ENCODE data around the gene PPP1R26.

The PPP1R26 gene

GRCh38 chr9:135461936-135462335 is 17.6 kb upstream of the PPP1R26 start:
- DNase-seq (ENCODE audit: low read depth) = no peak

DNA sequence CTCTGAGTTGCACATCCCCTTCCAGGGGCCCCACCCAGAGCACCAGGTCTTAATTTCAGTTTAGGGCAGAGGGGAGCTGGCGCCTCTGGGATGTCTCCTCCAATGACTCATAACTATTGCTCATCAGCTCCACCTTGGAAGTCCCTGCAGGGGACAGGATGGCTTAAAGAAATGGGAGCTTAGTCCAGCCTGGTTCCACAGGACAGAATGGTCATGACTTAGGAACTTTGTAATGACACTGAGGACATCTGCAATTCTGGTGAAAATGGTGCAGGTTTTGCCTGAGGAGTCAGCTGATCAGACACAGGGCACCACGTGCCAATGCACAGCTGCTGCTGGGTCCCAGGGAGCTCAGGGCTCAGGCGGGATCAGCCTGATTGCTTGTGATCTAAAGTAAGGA is 16.4 kb upstream of the PPP1R26 start:
- no peak for DNase-seq (ENCODE audit: low read depth)

GRCh38 chr9:135464181-135464580 is 15.4 kb upstream of the PPP1R26 start:
- no peak for DNase-seq (ENCODE audit: low read depth)

DNA sequence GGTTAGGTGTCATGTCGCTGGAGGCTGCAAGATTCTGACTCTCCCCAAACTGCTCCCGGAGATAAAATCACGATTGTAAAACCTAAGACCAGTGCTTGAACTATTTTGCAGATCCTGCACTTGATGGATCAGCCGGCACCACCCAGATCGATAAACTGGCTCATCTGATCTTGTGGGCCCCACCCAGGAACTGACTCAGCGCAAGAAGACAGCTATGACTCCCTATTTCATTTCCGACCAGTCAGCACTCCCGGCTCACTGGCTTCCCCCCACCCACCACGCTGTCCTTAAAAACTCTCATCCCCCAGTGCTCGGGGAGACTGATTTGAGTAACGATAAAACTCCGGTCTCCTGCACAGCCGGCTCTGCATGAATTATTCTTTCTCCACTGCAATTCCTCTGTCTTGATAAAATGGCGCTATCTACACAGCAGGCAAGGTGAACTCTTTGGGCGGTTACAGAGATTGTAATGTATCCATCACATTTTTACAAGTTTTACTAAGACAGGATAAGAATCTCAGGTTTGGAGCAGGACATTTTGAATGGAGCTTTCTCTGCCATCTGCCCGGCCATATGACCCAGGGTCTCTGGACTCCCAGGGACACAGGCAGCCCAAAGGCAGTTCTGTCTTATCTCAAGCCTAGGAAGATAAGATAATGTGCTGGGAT is 10.6 kb upstream of the PPP1R26 start:
- DNase-seq (ENCODE audit: low read depth) = peak; percentile 36

DNA sequence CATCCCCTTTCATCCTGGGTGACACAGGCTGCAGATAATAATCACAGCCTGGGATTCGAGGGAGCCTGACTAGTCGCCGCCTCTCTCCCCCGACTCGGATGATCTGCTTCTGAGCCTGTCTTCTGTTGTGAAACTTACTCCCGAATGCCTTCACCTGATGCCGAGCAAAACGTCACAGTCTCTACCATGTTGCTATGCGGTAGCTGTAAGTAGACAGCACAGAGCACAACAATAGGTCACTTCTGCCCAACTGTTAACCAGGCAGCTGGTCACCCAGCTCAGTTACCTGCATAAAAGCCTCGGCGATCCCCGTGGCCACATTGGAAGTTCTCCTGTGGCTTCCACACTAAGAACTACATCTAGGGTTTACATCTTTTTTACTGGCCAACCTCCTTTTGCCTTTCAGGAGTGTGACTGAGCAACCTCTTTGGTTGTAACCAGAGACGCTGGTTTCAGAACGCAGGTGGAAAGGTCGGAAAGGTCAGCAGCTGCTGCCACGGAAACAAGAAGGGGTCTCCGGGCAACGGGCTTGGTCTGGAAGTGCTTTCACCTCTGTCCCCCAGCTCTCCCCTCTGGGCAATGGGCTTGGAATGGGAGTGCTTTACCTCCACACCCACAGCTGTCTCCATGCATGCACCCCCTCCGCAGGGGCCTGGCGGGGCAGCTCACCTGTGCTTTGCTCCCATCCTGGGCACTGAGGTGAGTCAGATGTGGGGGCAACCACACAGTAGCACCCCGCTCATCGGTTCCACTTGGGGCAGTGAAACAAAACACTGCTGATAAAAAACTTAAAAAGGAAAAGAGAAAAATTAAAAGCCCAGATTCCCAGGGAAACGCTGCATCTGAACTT is 7.6 kb upstream of the PPP1R26 start:
- no peak for DNase-seq (ENCODE audit: low read depth)

- DNase-seq (ENCODE audit: low read depth) = no peak
These were observed 5.5 kb upstream of the PPP1R26 start for GRCh38 chr9:135473972-135474543.

DNA sequence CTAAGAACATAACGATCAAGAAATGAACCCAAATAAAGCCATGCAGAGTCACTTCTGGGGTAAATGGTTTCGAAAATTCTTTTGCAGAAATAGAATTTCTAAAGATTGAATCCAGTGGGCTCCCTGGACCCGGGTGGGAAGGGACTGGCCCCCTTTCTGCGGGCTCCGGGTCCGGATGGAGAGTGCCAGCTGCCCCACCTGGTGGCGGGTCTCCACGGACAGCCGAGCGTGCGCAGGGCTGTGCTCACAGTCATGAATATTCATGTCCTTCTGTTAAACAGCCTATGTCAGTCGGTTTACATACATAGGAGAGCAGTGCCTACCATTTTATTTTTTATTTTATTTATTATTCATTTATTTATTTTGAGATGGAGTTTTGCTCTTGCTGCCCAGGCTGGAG is 4.7 kb upstream of the PPP1R26 start:
- no peak for DNase-seq (ENCODE audit: low read depth)

DNA sequence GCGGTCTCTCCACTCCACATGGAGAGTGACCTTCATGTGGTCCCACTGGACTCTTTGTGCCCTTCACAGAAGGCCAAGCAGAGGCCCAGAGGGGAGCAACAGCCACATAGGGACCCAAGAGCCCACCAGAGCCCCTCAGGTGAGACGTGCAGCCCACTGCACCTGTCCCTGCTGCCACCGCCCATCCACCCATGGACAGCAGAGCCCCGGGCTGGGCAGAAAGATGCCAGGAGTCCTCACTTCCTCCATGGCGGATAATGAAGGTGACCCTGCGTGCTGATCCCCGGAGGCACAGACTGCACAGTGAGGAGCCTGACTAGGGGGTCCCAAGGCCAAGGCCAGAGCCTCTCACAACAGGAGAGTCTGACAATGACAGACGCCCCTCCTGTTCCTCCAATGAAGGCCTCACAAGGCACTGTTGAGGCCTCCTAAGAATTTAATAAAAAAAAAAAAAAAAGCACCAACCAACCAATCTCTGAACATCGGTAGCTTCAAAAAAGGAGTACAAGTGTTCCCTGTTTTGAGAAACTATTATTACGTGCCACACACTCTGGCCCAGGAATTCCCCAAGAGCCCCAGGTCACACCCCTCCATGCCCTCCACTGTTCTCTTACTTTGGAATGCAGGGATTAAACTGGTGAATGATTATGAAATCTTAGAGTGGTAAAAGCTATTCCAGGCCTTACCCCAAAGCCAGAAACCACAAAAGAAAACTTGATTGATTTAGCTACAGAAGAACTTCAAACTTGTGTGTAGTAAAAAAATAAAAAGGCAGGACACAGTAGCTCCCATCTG is 2.8 kb upstream of the PPP1R26 start:
- DNase-seq (ENCODE audit: low read depth) = no peak

GRCh38 chr9:135478191-135478590 is 1.4 kb upstream of the PPP1R26 start:
- DNase-seq (ENCODE audit: low read depth) = no peak

- DNase-seq (ENCODE audit: low read depth) = no peak
These were observed 633 bp upstream of the PPP1R26 start for GRCh38 chr9:135478829-135479468.

DNA sequence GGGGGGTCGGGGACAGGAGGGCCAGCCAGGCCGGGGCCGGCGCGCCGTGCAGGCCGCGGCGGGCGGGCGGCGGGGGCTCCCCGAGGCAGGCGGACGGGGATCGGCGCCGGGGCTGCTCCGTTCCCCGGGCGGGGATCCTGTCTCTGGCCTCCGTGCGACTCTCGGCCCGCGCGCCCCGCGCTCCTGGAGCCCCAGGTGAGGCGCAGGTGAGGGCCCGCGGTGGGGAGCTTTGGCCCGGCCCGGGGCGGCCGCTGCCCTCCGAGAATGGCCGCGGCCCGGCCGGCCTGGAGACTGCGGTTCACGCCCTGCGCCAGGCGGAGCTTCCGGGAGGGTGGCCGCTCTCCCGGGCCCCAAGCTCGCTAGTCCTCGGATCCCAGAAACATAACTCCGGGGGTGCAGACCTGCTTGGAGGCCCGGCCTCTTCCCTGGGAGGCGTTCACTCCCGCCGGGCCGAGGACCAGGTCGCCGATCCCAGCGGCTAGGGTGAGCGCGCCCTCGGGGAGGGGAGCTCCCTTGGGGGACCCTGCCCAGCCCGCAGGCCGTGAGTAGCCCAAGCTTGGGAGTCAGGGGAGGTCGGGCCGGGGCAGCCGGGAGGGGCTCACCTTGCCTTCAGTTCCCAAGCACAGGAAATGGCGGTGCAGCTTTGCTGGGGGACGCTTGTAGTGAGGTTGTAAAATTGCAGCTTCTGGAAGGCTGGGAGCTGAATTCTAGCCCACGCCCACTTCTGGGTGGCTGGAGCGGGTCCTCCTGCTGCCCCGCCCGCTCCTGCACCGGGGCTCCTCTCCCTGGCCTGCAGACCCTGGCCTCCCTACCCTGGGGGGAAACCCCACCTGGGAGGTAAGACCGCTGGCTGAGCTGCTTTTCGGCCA is 723 bp downstream of the PPP1R26 start:
- no peak for DNase-seq (ENCODE audit: low read depth)

DNA sequence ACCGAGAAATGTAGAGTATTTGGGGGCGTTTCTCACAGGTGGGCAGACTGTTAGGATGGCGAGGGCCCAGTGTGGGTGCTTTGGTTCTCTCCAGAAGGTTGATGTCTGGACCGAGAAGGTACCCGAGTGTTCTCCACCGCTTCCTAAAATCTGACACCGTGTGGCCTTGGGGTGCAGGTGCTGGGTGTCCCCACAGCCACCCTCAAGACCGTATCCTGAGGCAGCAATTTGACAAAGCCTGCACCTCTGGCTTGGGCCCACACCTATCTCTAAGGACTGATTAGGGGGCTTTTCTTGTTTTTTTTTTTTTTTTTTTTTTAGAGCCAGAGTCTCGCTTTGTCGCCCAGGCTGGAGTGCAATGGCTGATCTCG is 1.3 kb downstream of the PPP1R26 start:
- DNase-seq (ENCODE audit: low read depth) = no peak

- no peak for DNase-seq (ENCODE audit: low read depth)
These were observed 2.6 kb downstream of the PPP1R26 start for GRCh38 chr9:135482015-135482754.

DNA sequence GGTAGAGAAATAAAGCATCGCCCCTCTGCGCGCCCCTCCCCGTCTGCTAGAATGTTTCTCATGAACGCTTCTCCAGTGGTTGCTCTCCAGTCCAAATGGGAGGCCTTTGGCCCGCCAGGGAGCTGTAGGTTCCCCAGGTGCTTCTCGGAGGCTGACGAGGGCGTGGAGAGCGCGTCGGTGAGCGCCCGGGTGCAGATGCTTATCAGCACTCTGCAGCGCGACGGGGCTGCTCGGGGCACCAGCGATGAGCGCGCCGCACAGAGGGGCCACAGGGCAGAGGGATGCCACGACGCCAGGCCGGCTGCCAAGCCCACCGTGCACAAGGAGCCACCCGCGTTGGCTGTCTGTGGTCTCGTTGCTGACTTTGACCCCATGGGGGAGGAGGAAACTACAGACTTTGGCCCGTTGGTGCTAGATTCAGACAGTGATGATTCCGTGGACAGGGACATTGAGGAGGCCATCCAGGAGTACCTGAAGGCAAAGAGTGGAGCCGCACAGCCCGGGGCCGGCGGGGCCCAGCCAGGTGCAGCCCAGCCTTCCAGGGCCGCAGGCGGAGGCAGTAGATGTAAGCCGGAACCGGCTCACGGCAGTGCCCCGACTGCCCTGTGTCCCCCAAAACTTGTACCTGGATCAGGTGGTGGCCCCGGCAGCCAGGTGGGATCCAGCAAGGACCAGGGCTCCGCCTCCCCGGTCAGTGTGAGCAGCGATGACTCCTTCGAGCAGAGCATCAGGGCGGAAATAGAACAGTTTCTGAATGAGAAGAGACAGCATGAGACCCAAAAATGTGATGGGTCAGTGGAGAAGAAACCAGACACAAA is 5.1 kb downstream of the PPP1R26 start:
- DNase-seq (ENCODE audit: low read depth) = no peak

DNA sequence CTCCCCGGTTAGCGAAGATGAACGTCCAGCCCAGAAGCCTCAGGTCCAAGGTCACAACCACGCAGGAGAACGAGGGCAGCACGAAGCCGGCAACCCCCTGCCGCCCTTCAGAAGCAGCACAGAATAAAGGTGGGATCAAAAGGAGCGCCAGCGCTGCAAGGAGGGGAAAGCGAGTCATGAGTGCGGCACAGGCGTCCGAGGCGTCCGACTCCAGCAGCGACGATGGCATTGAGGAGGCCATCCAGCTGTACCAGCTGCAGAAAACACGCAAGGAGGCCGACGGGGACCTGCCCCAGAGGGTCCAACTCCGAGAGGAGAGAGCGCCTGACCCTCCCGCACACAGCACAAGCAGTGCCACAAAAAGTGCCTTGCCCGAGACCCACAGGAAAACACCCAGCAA is 5.8 kb downstream of the PPP1R26 start:
- no peak for DNase-seq (ENCODE audit: low read depth)

DNA sequence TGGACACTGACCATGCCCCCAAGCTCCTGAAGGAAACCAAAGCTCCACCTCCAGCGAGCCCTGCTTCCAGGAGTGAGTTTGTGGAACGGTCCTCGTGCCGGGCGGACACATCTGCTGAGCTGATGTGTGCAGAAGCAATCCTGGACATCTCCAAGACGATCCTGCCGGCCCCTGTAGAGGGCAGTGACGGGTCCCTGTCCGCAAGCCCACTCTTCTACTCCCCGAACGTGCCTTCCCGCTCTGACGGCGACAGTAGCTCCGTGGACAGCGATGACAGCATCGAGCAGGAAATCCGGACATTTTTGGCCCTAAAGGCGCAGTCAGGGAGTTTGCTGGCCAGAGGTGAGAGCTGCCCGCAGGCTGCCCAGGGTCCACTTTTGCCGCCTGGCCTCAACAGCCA is 6.2 kb downstream of the PPP1R26 start:
- DNase-seq (ENCODE audit: low read depth) = no peak

DNA sequence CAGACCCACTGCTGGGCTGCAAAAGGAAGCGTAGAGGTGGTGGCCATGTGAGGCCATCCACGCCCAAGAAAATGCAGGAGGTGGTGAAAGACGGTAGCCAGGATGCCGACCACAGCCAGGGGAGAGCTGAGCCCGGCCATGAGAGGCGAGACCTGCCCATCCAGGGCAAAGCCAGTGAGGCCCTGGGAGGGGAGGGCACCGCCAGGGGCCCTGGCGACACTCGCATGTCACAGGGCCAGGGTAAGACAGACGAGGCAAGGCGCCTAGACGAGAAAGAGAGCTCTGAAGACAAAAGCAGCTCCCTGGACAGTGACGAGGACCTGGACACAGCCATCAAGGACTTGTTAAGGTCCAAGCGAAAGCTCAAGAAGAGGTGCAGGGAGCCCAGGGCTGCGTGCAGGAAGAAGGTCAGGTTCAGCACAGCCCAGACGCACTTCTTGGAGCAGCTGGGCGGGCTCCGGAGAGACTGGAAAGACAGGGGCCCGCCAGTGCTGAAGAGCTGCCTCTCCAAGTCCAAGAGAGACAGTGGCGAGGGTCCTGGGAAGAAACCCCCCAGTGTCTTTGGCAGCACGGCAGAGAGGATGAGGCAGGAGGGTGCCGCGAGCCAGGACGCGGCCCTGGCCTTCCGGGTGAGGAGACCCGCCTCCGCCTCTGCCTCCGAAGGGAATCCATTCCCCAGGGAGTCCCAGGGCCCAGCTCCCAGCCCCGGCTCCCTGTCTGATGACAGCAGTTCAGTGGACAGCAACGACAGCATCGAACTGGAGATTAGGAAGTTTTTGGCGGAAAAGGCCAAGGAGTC is 6.9 kb downstream of the PPP1R26 start:
- DNase-seq (ENCODE audit: low read depth) = no peak

DNA sequence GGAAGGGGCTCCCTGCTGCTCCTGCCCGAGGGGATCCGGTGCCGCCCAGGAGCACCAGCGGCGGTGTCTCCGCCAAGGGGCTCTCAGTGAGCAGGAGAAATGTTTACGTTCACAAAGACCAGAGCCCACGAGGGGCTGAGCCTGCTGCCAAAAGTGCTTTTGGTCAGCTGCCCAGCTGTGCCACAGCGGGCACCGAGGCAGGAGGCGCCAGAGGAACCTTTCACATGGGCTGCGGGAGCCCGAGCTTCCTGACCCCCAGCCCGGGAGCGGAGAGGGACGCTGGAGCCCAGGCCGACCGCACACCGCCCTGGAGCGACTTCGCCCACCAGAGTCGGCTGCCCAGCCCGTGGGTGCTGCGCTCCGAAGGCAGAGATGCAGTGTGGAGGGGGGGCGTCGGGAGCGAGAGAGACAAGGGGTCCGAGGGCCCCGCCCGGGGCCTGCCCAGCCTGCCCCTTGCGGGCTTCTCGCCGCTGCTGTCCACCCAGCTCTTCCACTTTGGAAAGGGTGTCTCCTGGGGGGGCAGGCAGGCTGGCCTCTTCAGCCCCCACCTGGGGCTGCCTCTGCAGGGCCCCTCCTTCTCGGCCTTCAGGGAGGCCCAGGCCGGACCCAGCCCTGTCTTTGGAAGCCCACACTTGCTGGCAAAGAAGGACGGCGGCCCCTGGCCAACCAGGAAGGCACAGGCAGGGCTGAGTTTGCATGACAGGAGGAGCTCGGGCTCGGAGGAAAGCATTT is 7.9 kb downstream of the PPP1R26 start:
- no peak for DNase-seq (ENCODE audit: low read depth)
